Uterus (tissue), 4 donors: ENCODE measurements around the gene TMEM200B. TPM values are rescaled to one million over a fixed set of nuclear protein-coding genes. Genes with fewer than 3 reads are reported as not detected.
A peak's percentile ranks its signal among the peaks of the same experiment; 100 is the strongest.
"Not testable (repeated sequence)": the region's sequence is repeated elsewhere in the genome, so short reads cannot be mapped to it uniquely, and the experiment has no call there.

Experiments used
- DNase-seq, 2 donors: peaks; one replicate each; pipeline ENCODE4 v3.0.0-alpha.2; 2019 to 2020
- H3K27ac ChIP-seq, 2 donors: fragments of 200-600 bp; sonication (generic); 1 replicate in 1 of 2; 2 replicates in 1 of 2; pipeline ENCODE4 v1.5.1; 2016 to 2018
- H3K27me3 ChIP-seq, 2 donors: fragments of 200-600 bp; sonication (generic); one replicate each; pipeline ENCODE4 v1.5.1; 2018 to 2019; ENCODE audit warnings: control low read depth in 1 of 2
- H3K36me3 ChIP-seq, 2 donors: fragments of 200-600 bp; sonication (generic); one replicate each; pipeline ENCODE4 v1.5.1; 2019; ENCODE audit warnings: control low read depth in 1 of 2
- H3K4me1 ChIP-seq, 2 donors: fragments of 200-600 bp; sonication (generic); one replicate each; pipeline ENCODE4 v1.5.1; 2018 to 2019; ENCODE audit warnings: control low read depth in 1 of 2
- H3K4me3 ChIP-seq, 2 donors: fragments of 200-600 bp; sonication (generic); 1 replicate in 1 of 2; 2 replicates in 1 of 2; pipeline ENCODE4 v1.5.1; 2018 to 2019; ENCODE audit warnings: mild to moderate bottlenecking in 1 of 2
- H3K9me3 ChIP-seq, 2 donors: fragments of 200-600 bp; sonication (generic); one replicate each; pipeline ENCODE4 v1.5.1; 2019; ENCODE audit warnings: control low read depth in 1 of 2
- POLR2A ChIP-seq, 2 donors: fragments of 450-650 bp; IDR thresholded peaks; one replicate each; pipeline ENCODE4 v1.6.1; 2016; ENCODE audit warnings: antibody characterized with exemption in 2 of 2, mild to moderate bottlenecking in 1 of 2, moderate library complexity in 1 of 2
- intact Hi-C: fragments of 100-400 bp; cut with DNase I; formaldehyde crosslinking; loops from one replicate; pipeline ENCODE4 v1.15.1; 2023; ENCODE audit warnings: low total_unique reads
- total RNA-seq, 4 donors: library from RNA; depleted of rRNA in 3 of 4; stranded (reverse); fragments of >200 nt in 3 of 4; gene quantifications; one replicate each; pipeline versions ENCODE4 v1.1.0 to v1.2.4, GENCODE V29; 2014 to 2023
- TF ChIP-seq, protein P1 (sequence below), 4 experiments: fragments of 200-600 bp in 2 of 4; fragments of 450-650 bp in 2 of 4; sonication (generic) in 2 of 4; IDR thresholded peaks; one replicate each; pipeline ENCODE4 v1.5.1; 2016 to 2019; ENCODE audit warnings: antibody characterized with exemption in 4 of 4, mild to moderate bottlenecking in 2 of 4, moderate library complexity in 1 of 4
- donor health status: DM: yes; HTN: yes; CAD: no.

TMEM200B gene
- total RNA-seq, 4 donors from 2014 or later = 31.3 to 67.5 (median 41.9) TPM

DNA sequence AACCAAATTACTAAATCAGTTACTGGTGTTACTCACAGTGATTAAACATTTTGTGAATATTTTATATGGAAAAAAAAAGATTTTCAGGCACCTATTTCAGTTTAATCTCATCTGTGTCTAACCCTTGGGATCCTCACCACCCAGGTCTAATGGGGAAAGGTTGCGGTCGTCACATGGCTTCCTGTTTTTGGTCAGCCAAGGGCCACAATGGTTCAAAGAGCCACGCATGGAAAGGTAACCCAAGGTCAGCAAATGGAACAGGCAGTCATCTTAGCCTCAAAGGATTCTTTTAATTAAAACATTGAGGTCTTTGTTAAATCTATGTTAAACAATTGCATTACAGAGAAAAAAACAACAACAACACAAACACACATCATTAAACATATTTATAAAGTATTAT is 36.1 kb upstream of the TMEM200B start:
- DNase-seq = no peak
- Histone ChIP-seq H3K27ac (no peak overlapping the region), H3K9me3 (no peaks in the 10 kb centered on the region), H3K36me3 (no peaks in the 10 kb centered on the region), H3K4me1 (peaks cover 0 to 11% of the 10 kb centered on the region in 2 donors), H3K27me3 (no peaks in the 10 kb centered on the region), H3K4me3 (no peak overlapping the region)
- intact Hi-C loops = no loop called here
- TF ChIP-seq POLR2A (IDR thresholded peaks at IDR 0.05) = no peak
- TF ChIP-seq, protein P1, sequence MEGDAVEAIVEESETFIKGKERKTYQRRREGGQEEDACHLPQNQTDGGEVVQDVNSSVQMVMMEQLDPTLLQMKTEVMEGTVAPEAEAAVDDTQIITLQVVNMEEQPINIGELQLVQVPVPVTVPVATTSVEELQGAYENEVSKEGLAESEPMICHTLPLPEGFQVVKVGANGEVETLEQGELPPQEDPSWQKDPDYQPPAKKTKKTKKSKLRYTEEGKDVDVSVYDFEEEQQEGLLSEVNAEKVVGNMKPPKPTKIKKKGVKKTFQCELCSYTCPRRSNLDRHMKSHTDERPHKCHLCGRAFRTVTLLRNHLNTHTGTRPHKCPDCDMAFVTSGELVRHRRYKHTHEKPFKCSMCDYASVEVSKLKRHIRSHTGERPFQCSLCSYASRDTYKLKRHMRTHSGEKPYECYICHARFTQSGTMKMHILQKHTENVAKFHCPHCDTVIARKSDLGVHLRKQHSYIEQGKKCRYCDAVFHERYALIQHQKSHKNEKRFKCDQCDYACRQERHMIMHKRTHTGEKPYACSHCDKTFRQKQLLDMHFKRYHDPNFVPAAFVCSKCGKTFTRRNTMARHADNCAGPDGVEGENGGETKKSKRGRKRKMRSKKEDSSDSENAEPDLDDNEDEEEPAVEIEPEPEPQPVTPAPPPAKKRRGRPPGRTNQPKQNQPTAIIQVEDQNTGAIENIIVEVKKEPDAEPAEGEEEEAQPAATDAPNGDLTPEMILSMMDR (IDR thresholded peaks at IDR 0.05) = no peak

DNA sequence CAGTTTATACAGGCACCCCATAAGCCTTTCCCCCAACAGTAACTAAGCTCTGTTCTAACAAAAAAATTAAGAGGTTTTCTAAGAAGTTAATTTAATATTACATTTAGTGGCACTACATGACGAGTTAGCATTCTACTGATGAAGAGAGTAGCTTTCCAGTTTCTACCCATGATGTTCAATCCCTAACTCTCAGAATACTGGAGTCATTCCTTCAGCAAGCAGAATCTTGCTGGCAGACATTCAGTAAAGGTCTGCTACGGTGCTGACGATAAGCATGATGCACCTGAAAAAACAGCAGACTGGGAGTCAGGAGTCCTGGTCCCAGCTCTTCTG is 33.5 kb upstream of the TMEM200B start:
- Histone ChIP-seq H3K4me1 (peaks cover 0 to 4% of the 10 kb centered on the region in 2 donors), H3K27ac (peak overlapping the region in 1 of 2 donors; percentile 56), H3K9me3 (no peaks in the 10 kb centered on the region), H3K27me3 (no peaks in the 10 kb centered on the region), H3K4me3 (no peak overlapping the region), H3K36me3 (no peaks in the 10 kb centered on the region)
- intact Hi-C loops = no loop called here
- TF ChIP-seq, protein P1 (IDR thresholded peaks at IDR 0.05) = no peak
- no peak for TF ChIP-seq POLR2A (IDR thresholded peaks at IDR 0.05)
- no peak for DNase-seq

DNA sequence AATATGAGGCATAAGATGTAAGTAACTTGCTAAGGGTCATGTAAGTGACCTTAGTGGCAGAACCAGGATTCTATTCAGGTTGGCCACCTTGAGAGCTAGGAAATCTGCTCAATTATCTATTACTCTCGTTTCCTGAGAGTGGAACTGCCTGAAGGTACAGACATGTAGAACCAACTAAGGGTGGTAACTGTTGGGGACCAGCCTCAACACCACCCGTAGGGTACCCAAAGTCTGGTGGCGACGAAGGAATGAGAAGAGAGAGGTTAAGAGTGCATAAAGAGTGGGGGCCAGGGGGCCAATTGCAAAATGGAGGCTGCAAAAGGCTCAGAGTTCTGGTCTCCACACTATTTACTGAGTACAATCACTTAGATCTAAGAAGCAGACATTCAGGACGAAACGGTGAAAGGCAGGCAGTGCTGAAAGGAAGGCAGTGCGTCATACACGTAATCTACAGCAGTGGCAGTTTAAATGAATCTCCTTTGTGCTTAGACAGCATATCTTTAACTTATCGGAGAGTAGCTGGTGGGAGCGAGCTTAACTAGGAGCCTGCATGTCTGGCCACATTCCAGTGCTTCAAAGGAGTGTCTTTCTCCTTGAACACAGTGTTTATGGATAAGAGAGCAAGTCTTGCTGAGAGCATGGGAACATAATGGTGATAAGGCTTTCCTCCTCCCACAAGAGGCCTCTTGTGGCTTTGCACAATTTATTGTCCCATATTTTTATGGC is 33.0 kb upstream of the TMEM200B start:
- Histone ChIP-seq H3K27ac (peak overlapping the region; percentile 17 to 56), H3K4me3 (no peak overlapping the region), H3K9me3 (no peaks in the 10 kb centered on the region), H3K4me1 (peaks cover 0 to 4% of the 10 kb centered on the region in 2 donors), H3K27me3 (no peaks in the 10 kb centered on the region), H3K36me3 (no peaks in the 10 kb centered on the region)
- TF ChIP-seq, protein P1 (IDR thresholded peaks at IDR 0.05) = no peak
- TF ChIP-seq POLR2A (IDR thresholded peaks at IDR 0.05) = no peak
- intact Hi-C loops = no loop called here
- no peak for DNase-seq

DNA sequence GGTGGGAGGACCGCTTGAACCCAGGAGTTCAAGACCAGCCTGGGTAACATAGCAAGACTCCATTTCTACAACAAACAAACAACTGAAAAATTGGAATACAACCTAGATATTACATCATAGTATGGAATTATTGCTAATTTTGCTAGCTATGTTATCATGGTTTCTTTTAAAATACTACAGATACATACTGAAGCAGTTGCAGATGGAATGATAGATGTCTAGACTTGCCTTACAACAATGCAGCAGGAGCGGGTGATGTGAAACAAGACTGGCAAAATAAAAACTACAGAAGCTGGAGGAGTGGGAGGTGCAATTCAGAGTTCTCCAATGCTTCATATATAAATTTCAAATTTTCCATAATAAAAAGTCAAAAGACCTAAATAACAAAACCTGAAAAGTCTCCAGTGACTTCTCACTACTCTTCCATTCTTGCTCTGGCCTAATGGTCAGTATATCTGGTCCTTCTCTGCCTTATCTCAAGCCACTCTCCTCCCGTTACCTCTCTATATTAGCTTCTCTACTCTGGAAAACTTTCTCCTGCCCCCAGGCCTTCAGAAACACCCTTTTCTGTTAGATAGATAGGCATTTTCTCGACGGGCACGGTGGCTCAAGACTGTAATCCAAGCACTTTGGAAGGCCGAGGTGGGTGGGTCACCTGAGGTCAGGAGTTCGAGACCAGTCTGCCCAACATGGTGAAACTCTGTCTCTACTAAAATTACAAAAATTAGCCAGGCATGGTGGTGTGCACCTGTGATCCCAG is 28.5 kb upstream of the TMEM200B start:
- TF ChIP-seq POLR2A (IDR thresholded peaks at IDR 0.05) = no peak
- TF ChIP-seq, protein P1 (IDR thresholded peaks at IDR 0.05) = no peak
- Histone ChIP-seq H3K4me1 (peaks cover 0 to 4% of the 10 kb centered on the region in 2 donors), H3K4me3 (no peak overlapping the region), H3K36me3 (peaks cover 0 to 3% of the 10 kb centered on the region in 2 donors), H3K9me3 (no peaks in the 10 kb centered on the region), H3K27me3 (no peaks in the 10 kb centered on the region), H3K27ac (no peak overlapping the region)
- intact Hi-C loops = no loop called here
- DNase-seq = no peak

DNA sequence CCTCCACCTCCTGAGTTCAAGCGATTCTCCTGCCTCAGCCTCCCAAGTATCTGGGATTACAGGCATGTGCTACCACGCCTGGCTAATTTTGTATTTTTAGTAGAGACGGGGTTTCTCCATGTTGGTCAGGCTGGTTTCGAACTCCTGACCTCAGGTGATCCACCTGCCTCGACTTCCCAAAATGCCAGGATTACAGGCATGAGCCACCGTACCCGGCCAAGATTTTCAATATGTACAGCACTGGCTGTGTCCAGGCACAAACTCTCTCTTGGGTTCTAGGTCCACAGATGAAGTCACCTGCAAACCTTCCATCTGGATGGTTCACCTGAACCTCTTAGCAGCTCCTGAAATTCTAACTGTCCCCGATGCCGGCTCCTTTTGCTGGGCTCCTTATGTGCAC is 26.6 kb upstream of the TMEM200B start:
- H3K4me1 ChIP-seq, H3K27me3 ChIP-seq, DNase-seq, H3K27ac ChIP-seq, H3K36me3 ChIP-seq, H3K9me3 ChIP-seq, H3K4me3 ChIP-seq, intact Hi-C loops: not testable (repeated sequence)
